MM.1S (cell line): ENCODE measurements around the gene KDM4C.

Experiments
- CTCF ChIP-seq: fragments of 300-600 bp; sonication (generic); IDR thresholded peaks from 2 replicates; pipeline ENCODE4 v1.5.1; 2016; ENCODE audit warnings: antibody characterized with exemption, low read length, mixed read lengths
- EZH2 ChIP-seq: fragments of 300-600 bp; sonication (generic); optimal IDR thresholded peaks from 2 replicates; pipeline ENCODE3; 2017; ENCODE audit warnings: low read depth, mild to moderate bottlenecking, antibody characterized with exemption, low read length, mixed read lengths

DNA sequence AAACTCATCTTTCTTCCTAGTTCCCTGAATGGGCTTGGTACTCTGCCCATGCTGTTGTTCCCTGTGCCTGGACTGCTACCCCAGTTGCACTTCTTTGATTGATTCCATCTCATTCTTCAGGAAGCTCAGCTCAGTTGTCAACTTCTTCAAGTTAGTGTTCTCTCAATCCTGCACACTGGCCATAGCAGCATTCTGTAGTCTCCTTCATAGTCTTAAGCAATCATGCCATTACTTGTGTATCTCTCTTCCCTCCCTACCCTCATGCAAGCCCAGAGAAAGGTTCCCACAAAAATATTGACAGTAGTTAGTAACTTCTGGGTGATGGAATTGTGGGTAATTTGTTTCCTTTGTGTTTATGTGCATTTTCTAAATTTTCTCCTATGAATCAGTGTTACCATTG, 5.5 kb downstream of the KDM4C start:
- TF ChIP-seq CTCF = no peak
- TF ChIP-seq EZH2 = no peak
